SK-N-SH treated with all-trans-retinoic acid at 6 μM for 48 hours (cell line): ENCODE measurements around the gene MID2.

ENCODE experiments used
- ATAC-seq: fragments of 200-7000 bp; cut with Tn5 transposase; 3 replicates; pipeline ENCODE4 v1.9.1; 2020; ENCODE audit warnings: mild to moderate bottlenecking, moderate library complexity
- ARNTL ChIP-seq: fragments of 450-650 bp; formaldehyde crosslinking; IDR thresholded peaks from 2 replicates; pipeline ENCODE4 v1.5.0; 2020; ENCODE audit warnings: low read depth, mild to moderate bottlenecking, moderate library complexity, borderline replicate concordance
- BACH2 ChIP-seq: fragments of 250-450 bp; sonication (Bioruptor Pico); IDR thresholded peaks from 2 replicates; pipeline ENCODE4 v1.9.0; 2021; ENCODE audit warnings: mild to moderate bottlenecking, borderline replicate concordance
- CSDC2 ChIP-seq: fragments of 250-450 bp; sonication (Bioruptor Pico); IDR thresholded peaks from 2 replicates; pipeline ENCODE4 v1.5.0; 2020; ENCODE audit warnings: mild to moderate bottlenecking, moderate library complexity
- ESRRG ChIP-seq: fragments of 250-450 bp; sonication (Bioruptor Pico); IDR thresholded peaks from 2 replicates; pipeline ENCODE4 v1.6.1; 2021; ENCODE audit warnings: mild to moderate bottlenecking
- GLIS3 ChIP-seq: fragments of 250-450 bp; sonication (Bioruptor Pico); IDR thresholded peaks from 2 replicates; pipeline ENCODE4 v1.5.0; 2020; ENCODE audit warnings: mild to moderate bottlenecking, moderate library complexity
- ISL1 ChIP-seq: fragments of 250-450 bp; sonication (Bioruptor Pico); IDR thresholded peaks from 2 replicates; pipeline ENCODE4 v2.1.2; 2022; ENCODE audit warnings: mild to moderate bottlenecking, moderate library complexity
- PPARA ChIP-seq: fragments of 250-450 bp; sonication (Bioruptor Pico); IDR thresholded peaks from 2 replicates; pipeline ENCODE4 v1.5.0; 2020; ENCODE audit warnings: mild to moderate bottlenecking, borderline replicate concordance
- RARB ChIP-seq: fragments of 250-450 bp; sonication (Bioruptor Pico); IDR thresholded peaks from 2 replicates; pipeline ENCODE4 v1.8.0; 2021; ENCODE audit warnings: mild to moderate bottlenecking, moderate library complexity
- SNAI2 ChIP-seq: fragments of 250-450 bp; sonication (Bioruptor Pico); IDR thresholded peaks from 2 replicates; pipeline ENCODE4 v1.5.0; 2020; ENCODE audit warnings: mild to moderate bottlenecking, moderate library complexity
- TOX ChIP-seq: fragments of 250-450 bp; sonication (Bioruptor Pico); IDR thresholded peaks from 2 replicates; pipeline ENCODE4 v1.8.0; 2021; ENCODE audit warnings: mild to moderate bottlenecking, moderate library complexity, borderline replicate concordance
- ZC3H10 ChIP-seq: fragments of 250-450 bp; sonication (Bioruptor Pico); IDR thresholded peaks from 2 replicates; pipeline ENCODE4 v1.5.1; 2021; ENCODE audit warnings: mild to moderate bottlenecking, moderate library complexity
- ZFP3 ChIP-seq: fragments of 250-450 bp; sonication (Bioruptor Pico); IDR thresholded peaks from 2 replicates; pipeline ENCODE4 v1.5.0; 2020; ENCODE audit warnings: mild to moderate bottlenecking, moderate library complexity
- ZFP30 ChIP-seq: fragments of 450-650 bp; formaldehyde crosslinking; IDR thresholded peaks from 2 replicates; pipeline ENCODE4 v1.5.0; 2022; ENCODE audit warnings: mild to moderate bottlenecking, moderate library complexity
- ZNF70 ChIP-seq: fragments of 450-650 bp; formaldehyde crosslinking; IDR thresholded peaks from 2 replicates; pipeline ENCODE4 v1.5.0; 2020; ENCODE audit warnings: mild to moderate bottlenecking, moderate library complexity
- TF ChIP-seq, protein P1 (sequence below): fragments of 250-450 bp; sonication (Bioruptor Pico); IDR thresholded peaks from 2 replicates; pipeline ENCODE4 v1.5.1; 2021; ENCODE audit warnings: mild to moderate bottlenecking, moderate library complexity
- TF ChIP-seq, protein P2 (sequence below): fragments of 250-450 bp; sonication (Bioruptor Pico); IDR thresholded peaks from 2 replicates; pipeline ENCODE4 v1.5.1; 2020; ENCODE audit warnings: low read depth, mild to moderate bottlenecking, moderate library complexity
- TF ChIP-seq, protein P3 (sequence below): fragments of 250-450 bp; sonication (Bioruptor Pico); IDR thresholded peaks from 2 replicates; pipeline ENCODE4 v1.8.0; 2021; ENCODE audit warnings: low read depth, mild to moderate bottlenecking, moderate library complexity, borderline replicate concordance
- TF ChIP-seq, protein P4 (sequence below): fragments of 250-450 bp; sonication (Bioruptor Pico); IDR thresholded peaks from 2 replicates; pipeline ENCODE4 v1.8.0; 2020; ENCODE audit warnings: mild to moderate bottlenecking, moderate library complexity, borderline replicate concordance

Gene MID2

DNA sequence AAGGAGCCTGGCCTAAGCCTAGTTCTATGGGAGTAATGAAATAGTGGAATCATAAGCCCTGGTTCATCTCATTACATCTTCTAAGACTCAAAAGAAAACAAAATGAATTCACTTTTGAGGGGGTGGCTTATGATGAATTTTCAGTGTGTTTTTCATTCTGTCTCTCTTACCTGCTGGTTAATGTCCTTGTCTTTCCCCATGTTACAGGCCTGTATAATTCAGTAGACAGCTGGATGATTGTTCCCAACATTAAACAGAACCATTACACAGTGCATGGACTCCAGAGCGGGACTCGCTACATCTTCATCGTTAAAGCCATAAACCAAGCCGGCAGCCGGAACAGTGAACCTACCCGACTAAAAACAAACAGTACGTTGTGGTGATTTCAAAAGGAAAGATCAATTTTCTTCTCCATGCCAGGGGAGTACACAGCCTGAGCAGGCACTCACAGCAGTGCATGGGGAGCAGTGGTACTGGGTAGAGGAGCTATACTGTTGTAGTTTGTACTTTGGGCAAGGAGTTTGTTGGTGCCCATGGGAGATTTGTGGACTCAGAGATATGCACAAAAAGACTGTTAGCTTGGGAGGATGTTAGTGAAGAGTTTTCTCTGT is 98.6 kb downstream of the MID2 start (continued):
- TF ChIP-seq, protein P1, sequence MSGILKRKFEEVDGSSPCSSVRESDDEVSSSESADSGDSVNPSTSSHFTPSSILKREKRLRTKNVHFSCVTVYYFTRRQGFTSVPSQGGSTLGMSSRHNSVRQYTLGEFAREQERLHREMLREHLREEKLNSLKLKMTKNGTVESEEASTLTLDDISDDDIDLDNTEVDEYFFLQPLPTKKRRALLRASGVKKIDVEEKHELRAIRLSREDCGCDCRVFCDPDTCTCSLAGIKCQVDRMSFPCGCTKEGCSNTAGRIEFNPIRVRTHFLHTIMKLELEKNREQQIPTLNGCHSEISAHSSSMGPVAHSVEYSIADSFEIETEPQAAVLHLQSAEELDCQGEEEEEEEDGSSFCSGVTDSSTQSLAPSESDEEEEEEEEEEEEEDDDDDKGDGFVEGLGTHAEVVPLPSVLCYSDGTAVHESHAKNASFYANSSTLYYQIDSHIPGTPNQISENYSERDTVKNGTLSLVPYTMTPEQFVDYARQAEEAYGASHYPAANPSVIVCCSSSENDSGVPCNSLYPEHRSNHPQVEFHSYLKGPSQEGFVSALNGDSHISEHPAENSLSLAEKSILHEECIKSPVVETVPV (CRISPR knock-in tag) = no peak
- TF ChIP-seq BACH2 (CRISPR knock-in tag) (no peak), PPARA (CRISPR knock-in tag) (no peak), ARNTL (CRISPR knock-in tag) (no peak), SNAI2 (CRISPR knock-in tag) (no peak), TOX (CRISPR knock-in tag) (no peak), ESRRG (CRISPR knock-in tag) (no peak), ZFP30 (CRISPR knock-in tag) (no peak)

DNA sequence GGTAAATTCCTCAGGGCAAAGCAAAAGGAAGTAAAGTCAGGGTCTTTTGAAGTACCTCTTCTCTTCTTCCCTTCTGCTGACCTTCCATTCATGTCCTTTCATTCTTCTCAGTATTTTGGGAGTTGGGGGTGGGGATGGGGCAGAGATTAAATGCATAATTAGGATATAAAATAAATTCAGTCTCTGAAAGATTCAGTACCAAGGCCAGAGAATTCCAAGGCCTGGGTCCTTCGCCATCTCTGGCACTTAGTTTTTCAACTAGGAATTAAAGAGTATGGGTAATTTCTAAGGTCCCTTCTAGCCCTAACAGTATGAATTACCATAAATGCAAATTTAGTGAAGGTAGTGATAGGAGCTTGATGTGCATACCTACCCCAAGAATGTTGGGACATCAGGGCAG is 108.6 kb downstream of the MID2 start:
- TF ChIP-seq ISL1 (CRISPR knock-in tag) (no peak), TOX (CRISPR knock-in tag) (no peak), ZC3H10 (CRISPR knock-in tag) (no peak)
- TF ChIP-seq, protein P1 (CRISPR knock-in tag) = no peak
- TF ChIP-seq, protein P2, sequence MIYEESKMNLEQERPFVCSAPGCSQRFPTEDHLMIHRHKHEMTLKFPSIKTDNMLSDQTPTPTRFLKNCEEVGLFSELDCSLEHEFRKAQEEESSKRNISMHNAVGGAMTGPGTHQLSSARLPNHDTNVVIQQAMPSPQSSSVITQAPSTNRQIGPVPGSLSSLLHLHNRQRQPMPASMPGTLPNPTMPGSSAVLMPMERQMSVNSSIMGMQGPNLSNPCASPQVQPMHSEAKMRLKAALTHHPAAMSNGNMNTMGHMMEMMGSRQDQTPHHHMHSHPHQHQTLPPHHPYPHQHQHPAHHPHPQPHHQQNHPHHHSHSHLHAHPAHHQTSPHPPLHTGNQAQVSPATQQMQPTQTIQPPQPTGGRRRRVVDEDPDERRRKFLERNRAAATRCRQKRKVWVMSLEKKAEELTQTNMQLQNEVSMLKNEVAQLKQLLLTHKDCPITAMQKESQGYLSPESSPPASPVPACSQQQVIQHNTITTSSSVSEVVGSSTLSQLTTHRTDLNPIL = no peak
- no peak for ATAC-seq

DNA sequence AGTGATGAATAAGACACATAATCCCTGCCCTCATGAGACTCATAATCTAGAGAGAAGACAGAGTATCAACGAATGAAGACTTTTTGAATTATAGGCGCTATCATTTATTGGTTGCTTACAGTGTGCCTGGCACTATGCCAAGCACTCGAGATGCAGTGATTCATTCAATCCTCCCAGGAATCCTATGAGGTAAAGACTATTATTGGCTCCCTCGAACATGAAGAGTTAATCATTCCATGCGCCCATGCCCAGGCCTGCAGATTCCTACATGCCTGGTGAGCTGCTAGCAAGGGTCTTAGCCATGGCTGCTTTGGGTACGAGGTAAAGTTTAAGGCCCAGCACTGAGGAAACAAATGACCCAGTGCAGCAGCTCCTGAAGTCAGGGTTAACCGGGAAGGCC is 109.5 kb downstream of the MID2 start:
- TF ChIP-seq TOX (CRISPR knock-in tag) (no peak), ZNF70 (CRISPR knock-in tag) (no peak), PPARA (CRISPR knock-in tag) (no peak), ZFP30 (CRISPR knock-in tag) (no peak), ESRRG (CRISPR knock-in tag) (no peak), CSDC2 (CRISPR knock-in tag) (no peak), GLIS3 (CRISPR knock-in tag) (no peak), ZFP3 (CRISPR knock-in tag) (no peak), ARNTL (CRISPR knock-in tag) (no peak)
- TF ChIP-seq, protein P3, sequence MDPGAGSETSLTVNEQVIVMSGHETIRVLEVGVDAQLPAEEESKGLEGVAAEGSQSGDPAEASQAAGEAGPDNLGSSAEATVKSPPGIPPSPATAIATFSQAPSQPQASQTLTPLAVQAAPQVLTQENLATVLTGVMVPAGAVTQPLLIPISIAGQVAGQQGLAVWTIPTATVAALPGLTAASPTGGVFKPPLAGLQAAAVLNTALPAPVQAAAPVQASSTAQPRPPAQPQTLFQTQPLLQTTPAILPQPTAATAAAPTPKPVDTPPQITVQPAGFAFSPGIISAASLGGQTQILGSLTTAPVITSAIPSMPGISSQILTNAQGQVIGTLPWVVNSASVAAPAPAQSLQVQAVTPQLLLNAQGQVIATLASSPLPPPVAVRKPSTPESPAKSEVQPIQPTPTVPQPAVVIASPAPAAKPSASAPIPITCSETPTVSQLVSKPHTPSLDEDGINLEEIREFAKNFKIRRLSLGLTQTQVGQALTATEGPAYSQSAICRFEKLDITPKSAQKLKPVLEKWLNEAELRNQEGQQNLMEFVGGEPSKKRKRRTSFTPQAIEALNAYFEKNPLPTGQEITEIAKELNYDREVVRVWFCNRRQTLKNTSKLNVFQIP (CRISPR knock-in tag) = no peak
- TF ChIP-seq, all 23 proteins: peak for 0
- ATAC-seq = no peak

DNA sequence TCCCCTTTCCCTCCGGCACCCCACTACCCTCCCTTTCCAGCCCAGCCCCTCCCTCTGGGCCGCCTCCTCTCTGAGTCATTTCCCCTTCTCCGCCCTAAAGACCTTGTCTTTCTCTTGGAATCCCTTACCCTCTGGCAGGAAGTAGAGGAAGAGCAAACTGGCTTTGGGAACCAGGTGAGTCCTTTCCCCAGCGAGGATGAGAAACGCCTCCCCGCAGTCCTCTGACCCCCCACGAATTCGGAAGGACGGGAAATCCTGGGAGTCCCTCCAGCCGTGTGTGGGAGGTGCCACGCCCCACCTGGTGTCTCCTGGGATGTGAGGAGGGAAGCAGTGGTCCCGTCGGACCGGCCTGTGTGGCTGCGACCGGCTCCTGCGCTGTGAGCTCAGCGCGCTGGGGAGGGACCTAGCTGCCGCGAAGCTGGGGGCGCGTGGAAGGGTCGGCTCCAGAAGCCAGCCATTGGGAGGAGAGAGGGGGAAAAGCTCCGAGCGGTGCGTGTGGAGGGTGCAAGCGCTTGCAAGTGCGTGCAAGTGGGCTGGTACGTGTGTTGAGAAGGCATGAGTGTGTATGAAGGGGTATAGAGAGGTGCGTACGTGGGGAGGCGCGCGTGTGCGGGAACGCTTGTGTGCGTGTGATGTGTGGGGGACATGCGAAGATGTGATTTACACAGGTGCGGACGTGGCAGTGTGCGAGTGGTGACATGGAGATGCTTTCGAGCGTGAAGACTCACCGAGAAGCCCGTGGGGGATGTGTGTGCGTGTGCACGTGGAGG is 110.2 kb downstream of the MID2 start:
- no peak for ATAC-seq

More for the DNA sequence above, 110.2 kb downstream of the MID2 start:
- TF ChIP-seq ESRRG (CRISPR knock-in tag) = no peak
- TF ChIP-seq BACH2 (CRISPR knock-in tag) = no peak
- TF ChIP-seq ZNF70 (CRISPR knock-in tag) = no peak
- TF ChIP-seq, protein P4, sequence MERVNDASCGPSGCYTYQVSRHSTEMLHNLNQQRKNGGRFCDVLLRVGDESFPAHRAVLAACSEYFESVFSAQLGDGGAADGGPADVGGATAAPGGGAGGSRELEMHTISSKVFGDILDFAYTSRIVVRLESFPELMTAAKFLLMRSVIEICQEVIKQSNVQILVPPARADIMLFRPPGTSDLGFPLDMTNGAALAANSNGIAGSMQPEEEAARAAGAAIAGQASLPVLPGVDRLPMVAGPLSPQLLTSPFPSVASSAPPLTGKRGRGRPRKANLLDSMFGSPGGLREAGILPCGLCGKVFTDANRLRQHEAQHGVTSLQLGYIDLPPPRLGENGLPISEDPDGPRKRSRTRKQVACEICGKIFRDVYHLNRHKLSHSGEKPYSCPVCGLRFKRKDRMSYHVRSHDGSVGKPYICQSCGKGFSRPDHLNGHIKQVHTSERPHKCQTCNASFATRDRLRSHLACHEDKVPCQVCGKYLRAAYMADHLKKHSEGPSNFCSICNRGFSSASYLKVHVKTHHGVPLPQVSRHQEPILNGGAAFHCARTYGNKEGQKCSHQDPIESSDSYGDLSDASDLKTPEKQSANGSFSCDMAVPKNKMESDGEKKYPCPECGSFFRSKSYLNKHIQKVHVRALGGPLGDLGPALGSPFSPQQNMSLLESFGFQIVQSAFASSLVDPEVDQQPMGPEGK (CRISPR knock-in tag) = no peak
- no peak for TF ChIP-seq PPARA (CRISPR knock-in tag)
- TF ChIP-seq RARB = no peak
- TF ChIP-seq SNAI2 (CRISPR knock-in tag) = no peak
- no peak for TF ChIP-seq CSDC2 (CRISPR knock-in tag)
- TF ChIP-seq ZFP30 (CRISPR knock-in tag) = no peak
